Measurements from ENCODE around the gene DAZAP1. TPM values are rescaled to one million over a fixed set of nuclear protein-coding genes. Genes with fewer than 3 reads are reported as not detected.
"Not testable (repeated sequence)": the region's sequence is repeated elsewhere in the genome, so short reads cannot be mapped to it uniquely, and the experiment has no call there.

DAZAP1 gene
- total RNA-seq, 4 donors from 2014 or later = 45.3 to 75.4 (median 64.0) TPM

- H3K4me1 ChIP-seq = peaks cover 0 to 31% (median 8%) of the 10 kb centered on the region in 3 donors
- peaks cover 0 to 73% of the 10 kb centered on the region in 2 donors for H3K36me3 ChIP-seq
- peak overlapping the region in 1 of 2 donors; percentile 92 for H3K4me3 ChIP-seq
Observed at GRCh38 chr19:1437609-1438008, 30.2 kb downstream of the DAZAP1 start.

GRCh38 chr19:1438035-1438932, 30.9 kb downstream of the DAZAP1 start, which contains the start of gene RPS15:
Gene RPS15 (plus strand): TSS chr19:1438396. CDS start chr19:1438426, 30 bp downstream.
- no CpG with 5 or more reads among the region's 100 CpGs for WGBS, 2 donors (ENCODE audit: low coverage in 1 of 2)
- TF ChIP-seq CTCF (IDR thresholded peaks at IDR 0.05) (peak in 3 of 4 experiments; percentile 94 to 98 (median 94)), EP300 (IDR thresholded peaks at IDR 0.05) (no peak), POLR2AphosphoS5 (IDR thresholded peaks at IDR 0.05) (peak; percentile 97), POLR2A (IDR thresholded peaks at IDR 0.05) (peak; percentile 89 to 93)
- peak; percentile 93 for ATAC-seq
- Histone ChIP-seq H3K4me3 (peak within 1 kb of the TSS; percentile 75 to 92), H3K9me3 (no peaks in the 10 kb centered on the region), H3K36me3 (peaks cover 0 to 73% of the 10 kb centered on the region in 2 donors), H3K27me3 (no peaks in the 10 kb centered on the region), H3K4me1 (peaks cover 0 to 31% (median 8%) of the 10 kb centered on the region in 3 donors), H3K27ac (peak within 1 kb of the TSS; percentile 54 to 90 (median 88))

More at GRCh38 chr19:1437609-1438008, 30.2 kb downstream of the DAZAP1 start:
- Histone ChIP-seq H3K27me3 (no peaks in the 10 kb centered on the region), H3K27ac (peak overlapping the region in 1 of 4 donors; percentile 87), H3K9me3 (no peaks in the 10 kb centered on the region)
- no peak for TF ChIP-seq EP300 (IDR thresholded peaks at IDR 0.05)
- no peak for TF ChIP-seq POLR2A (IDR thresholded peaks at IDR 0.05)
- no peak for TF ChIP-seq POLR2AphosphoS5 (IDR thresholded peaks at IDR 0.05)
- TF ChIP-seq CTCF (IDR thresholded peaks at IDR 0.05) = no peak
- 41 to 71% methylated on average over 7 to 8 of the region's 8 CpGs for WGBS, 2 donors (ENCODE audit: low coverage in 1 of 2)
- no peak for ATAC-seq

GRCh38 chr19:1438933-1439354, 31.6 kb downstream of the DAZAP1 start:
- 0 to 2% methylated on average over 7 to 8 of the region's 26 CpGs for WGBS, 2 donors (ENCODE audit: low coverage in 1 of 2)
- TF ChIP-seq POLR2A (IDR thresholded peaks at IDR 0.05) (no peak), EP300 (IDR thresholded peaks at IDR 0.05) (no peak), CTCF (IDR thresholded peaks at IDR 0.05) (no peak), POLR2AphosphoS5 (IDR thresholded peaks at IDR 0.05) (no peak)
- no peaks in the 10 kb centered on the region for H3K27me3 ChIP-seq
- H3K4me1 ChIP-seq = peaks cover 0 to 31% (median 8%) of the 10 kb centered on the region in 3 donors
- H3K36me3 ChIP-seq = peaks cover 0 to 68% of the 10 kb centered on the region in 2 donors
- no peak for ATAC-seq
- peak overlapping the region; percentile 54 to 90 (median 88) for H3K27ac ChIP-seq
- H3K4me3 ChIP-seq = peak overlapping the region; percentile 75 to 92
- H3K9me3 ChIP-seq = no peaks in the 10 kb centered on the region

- H3K4me1 ChIP-seq = peaks cover 0 to 34% (median 10%) of the 10 kb centered on the region in 3 donors
- H3K9me3 ChIP-seq, H3K27me3 ChIP-seq, ATAC-seq: not testable (repeated sequence)
- WGBS, 2 donors (ENCODE audit: low coverage in 1 of 2) = 77% methylated on average over 8 of the region's 57 CpGs; no CpG with 5 or more reads in 1 of the 2 donors
- peak overlapping the region; percentile 75 to 92 for H3K4me3 ChIP-seq
- H3K36me3 ChIP-seq = peaks cover 0 to 60% of the 10 kb centered on the region in 2 donors
- H3K27ac ChIP-seq = peak overlapping the region in 2 of 4 donors; percentile 87 to 90
Observed at GRCh38 chr19:1439525-1440417, 32.4 kb downstream of the DAZAP1 start.

GRCh38 chr19:1440418-1440801, 33.0 kb downstream of the DAZAP1 start:
- peaks cover 6% of the 10 kb centered on the region for H3K27me3 ChIP-seq
- TF ChIP-seq POLR2A (IDR thresholded peaks at IDR 0.05) (no peak), POLR2AphosphoS5 (IDR thresholded peaks at IDR 0.05) (no peak), EP300 (IDR thresholded peaks at IDR 0.05) (no peak), CTCF (IDR thresholded peaks at IDR 0.05) (no peak)
- no peaks in the 10 kb centered on the region for H3K9me3 ChIP-seq
- WGBS, 2 donors (ENCODE audit: low coverage in 1 of 2) = no CpG with 5 or more reads among the region's 15 CpGs
- no peak for ATAC-seq
- H3K27ac ChIP-seq = no peak overlapping the region
- H3K4me1 ChIP-seq = peaks cover 0 to 41% (median 17%) of the 10 kb centered on the region in 3 donors
- peaks cover 0 to 53% of the 10 kb centered on the region in 2 donors for H3K36me3 ChIP-seq
- no peak overlapping the region for H3K4me3 ChIP-seq

All from gastroesophageal sphincter (tissue), 4 donors.